NB4 (cell line): ENCODE results near the gene ARHGAP15.
"Not testable (repeated sequence)": the region's sequence is repeated elsewhere in the genome, so short reads cannot be mapped to it uniquely, and the experiment has no call there.

Source experiments
- DNase-seq: peaks from one replicate; pipeline ENCODE4 v3.0.0; 2010; ENCODE audit warnings: low read depth
- H3K4me3 ChIP-seq: one replicate; pipeline ENCODE4 v1.5.1; 2011; ENCODE audit warnings: mild to moderate bottlenecking, low read depth, low read length, moderate library complexity
- MYC ChIP-seq: IDR thresholded peaks from 2 replicates; pipeline ENCODE4 v1.6.1; 2011; ENCODE audit warnings: low read depth, low read length
- POLR2A ChIP-seq: IDR thresholded peaks from 2 replicates; pipeline ENCODE4 v1.6.1; 2011; ENCODE audit warnings: mild to moderate bottlenecking; ENCODE audit not compliant: insufficient read length; ENCODE audit errors: extremely low read depth
- TF ChIP-seq, protein P1 (sequence below): IDR thresholded peaks from 2 replicates; pipeline ENCODE4 v1.6.1; 2011; ENCODE audit warnings: low read depth, low read length
- TF ChIP-seq, protein P2 (sequence below): IDR thresholded peaks from one replicate; pipeline ENCODE4 v1.5.1; 2012; ENCODE audit warnings: low read depth, low read length

The ARHGAP15 gene

DNA sequence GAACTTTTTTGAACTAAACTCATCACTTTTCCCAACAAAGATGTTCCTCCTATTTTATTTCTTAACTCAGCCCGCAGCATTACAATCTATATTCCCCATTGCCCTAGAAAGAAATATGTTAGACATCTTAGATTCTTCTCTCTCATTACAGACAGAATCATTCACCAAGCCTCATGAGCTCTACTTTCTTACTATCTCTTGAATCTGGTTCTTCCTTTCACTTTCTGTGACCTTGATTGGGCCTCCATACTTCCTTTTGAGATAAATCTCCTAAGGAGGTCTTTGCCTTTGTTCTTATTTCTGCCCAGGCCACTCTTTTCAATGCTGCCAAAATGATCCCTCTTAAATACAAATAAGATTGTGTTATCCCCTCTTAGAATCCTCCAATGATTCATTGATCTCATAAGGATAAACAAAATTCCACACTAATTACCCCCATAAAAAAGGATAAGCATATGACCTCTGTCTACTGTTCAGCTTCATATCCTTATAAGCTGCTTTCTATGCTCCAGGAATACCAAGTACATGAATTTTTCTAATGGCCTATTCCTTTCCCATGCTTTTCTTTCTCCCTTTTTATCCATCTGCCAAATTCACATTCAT is 400.0 kb downstream of the ARHGAP15 start:
- TF ChIP-seq, protein P1, sequence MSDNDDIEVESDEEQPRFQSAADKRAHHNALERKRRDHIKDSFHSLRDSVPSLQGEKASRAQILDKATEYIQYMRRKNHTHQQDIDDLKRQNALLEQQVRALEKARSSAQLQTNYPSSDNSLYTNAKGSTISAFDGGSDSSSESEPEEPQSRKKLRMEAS: no peak
- no peak for TF ChIP-seq POLR2A
- TF ChIP-seq, protein P2, sequence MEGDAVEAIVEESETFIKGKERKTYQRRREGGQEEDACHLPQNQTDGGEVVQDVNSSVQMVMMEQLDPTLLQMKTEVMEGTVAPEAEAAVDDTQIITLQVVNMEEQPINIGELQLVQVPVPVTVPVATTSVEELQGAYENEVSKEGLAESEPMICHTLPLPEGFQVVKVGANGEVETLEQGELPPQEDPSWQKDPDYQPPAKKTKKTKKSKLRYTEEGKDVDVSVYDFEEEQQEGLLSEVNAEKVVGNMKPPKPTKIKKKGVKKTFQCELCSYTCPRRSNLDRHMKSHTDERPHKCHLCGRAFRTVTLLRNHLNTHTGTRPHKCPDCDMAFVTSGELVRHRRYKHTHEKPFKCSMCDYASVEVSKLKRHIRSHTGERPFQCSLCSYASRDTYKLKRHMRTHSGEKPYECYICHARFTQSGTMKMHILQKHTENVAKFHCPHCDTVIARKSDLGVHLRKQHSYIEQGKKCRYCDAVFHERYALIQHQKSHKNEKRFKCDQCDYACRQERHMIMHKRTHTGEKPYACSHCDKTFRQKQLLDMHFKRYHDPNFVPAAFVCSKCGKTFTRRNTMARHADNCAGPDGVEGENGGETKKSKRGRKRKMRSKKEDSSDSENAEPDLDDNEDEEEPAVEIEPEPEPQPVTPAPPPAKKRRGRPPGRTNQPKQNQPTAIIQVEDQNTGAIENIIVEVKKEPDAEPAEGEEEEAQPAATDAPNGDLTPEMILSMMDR: no peak
- TF ChIP-seq MYC: no peak
- no peak for DNase-seq
- H3K4me3 ChIP-seq: no peak overlapping the region

- H3K4me3 ChIP-seq: no peak overlapping the region
- DNase-seq: no peak
- TF ChIP-seq, protein P1: no peak
- TF ChIP-seq MYC (no peak), POLR2A (no peak)
- TF ChIP-seq, protein P2: no peak
Measured at GRCh38 chr2:143530758-143531157, 401.5 kb downstream of the ARHGAP15 start.

DNA sequence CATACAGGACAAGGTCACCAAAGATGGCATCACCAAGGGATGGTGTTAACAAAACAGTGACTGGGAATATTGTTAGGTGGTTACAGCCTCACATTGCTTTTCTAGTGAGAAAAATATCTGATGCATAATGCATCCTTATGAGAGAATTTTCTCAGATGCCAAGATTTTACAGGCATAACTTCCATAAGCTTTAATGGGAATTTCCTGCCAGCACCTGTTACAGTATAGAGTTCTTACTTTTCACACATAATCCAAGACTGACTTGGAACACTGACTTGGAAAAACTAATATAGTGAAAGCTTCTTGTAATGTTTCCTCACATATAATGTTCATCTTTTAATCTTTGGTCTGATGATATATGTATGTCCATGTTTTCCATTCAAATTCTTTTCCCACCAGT is 402.8 kb downstream of the ARHGAP15 start:
- no peak for DNase-seq
- TF ChIP-seq POLR2A: no peak
- TF ChIP-seq, protein P2: no peak
- TF ChIP-seq MYC: no peak
- TF ChIP-seq, protein P1: no peak
- H3K4me3 ChIP-seq: no peak overlapping the region

GRCh38 chr2:143533846-143534245 is 404.6 kb downstream of the ARHGAP15 start:
- DNase-seq: no peak
- H3K4me3 ChIP-seq: no peak overlapping the region
- TF ChIP-seq POLR2A (no peak), MYC (no peak)
- TF ChIP-seq, protein P1: no peak
- TF ChIP-seq, protein P2: no peak

DNA sequence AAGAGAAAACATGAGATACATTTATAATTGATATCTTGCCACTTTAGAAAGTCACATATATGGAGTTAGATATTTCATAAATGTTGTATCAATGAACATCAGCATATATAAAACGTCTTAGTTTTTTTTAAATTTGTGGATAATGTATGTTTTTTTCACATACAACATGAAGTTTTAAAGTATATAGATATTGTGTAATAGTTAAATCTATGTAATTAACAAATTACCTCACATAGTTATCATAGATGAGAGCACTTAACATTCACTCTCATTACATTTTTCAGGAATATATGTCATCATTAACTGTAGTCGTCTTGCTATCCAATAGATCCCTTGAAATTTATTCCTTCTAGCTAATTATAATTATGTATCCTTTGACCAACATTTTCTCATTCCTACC is 406.6 kb downstream of the ARHGAP15 start:
- TF ChIP-seq POLR2A: no peak
- TF ChIP-seq, protein P2: no peak
- TF ChIP-seq, protein P1: no peak
- H3K4me3 ChIP-seq: no peak overlapping the region
- no peak for DNase-seq

- H3K4me3 ChIP-seq, DNase-seq: not testable (repeated sequence)
Measured at GRCh38 chr2:143541899-143542298, 412.7 kb downstream of the ARHGAP15 start.
